Panc1 (cell line): ENCODE measurements around the gene ADCK2. TPM values are rescaled to one million over a fixed set of nuclear protein-coding genes. Genes with fewer than 3 reads are reported as not detected.
A peak's percentile ranks its signal among the peaks of the same experiment; 100 is the strongest.

Source experiments
- ATAC-seq: fragments of 200-7000 bp; cut with Tn5 transposase; 2 replicates; pipeline ENCODE4 v1.9.1; 2020; ENCODE audit warnings: mild to moderate bottlenecking, moderate library complexity
- BruUV-seq: library from RNA; stranded (reverse); fragments of 400-500 nt; replicated peaks from 2 replicates; lab custom pipeline; 2021; lab: Mats Ljungman, UMichigan
- CTCF ChIA-PET: fragments of 300-600 bp; sonication (Branson Sonifier 250); formaldehyde crosslinking; loops from one replicate; lab custom pipeline; 2022; ENCODE audit warnings: antibody characterized with exemption; lab: Charles Lee
- POLR2A ChIA-PET: fragments of 300-600 bp; sonication (Branson Sonifier 250); formaldehyde crosslinking; loops from one replicate; lab custom pipeline; 2022; ENCODE audit warnings: antibody characterized with exemption; lab: Charles Lee
- DNase-seq: peaks from one replicate; pipeline ENCODE4 v3.0.0-alpha.2; 2010; ENCODE audit warnings: low read depth, low spot score
- H3K27ac ChIP-seq: 2 replicates; pipeline ENCODE4 v1.5.1; 2011; ENCODE audit warnings: mild to moderate bottlenecking, low read length, inconsistent platforms
- H3K27me3 ChIP-seq: fragments of 200-500 bp; sonication (Bioruptor generic); 2 replicates; pipeline ENCODE4 v1.6.0; 2014; ENCODE audit warnings: low read length, inconsistent platforms; ENCODE audit not compliant: control insufficient read depth, insufficient read depth
- H3K36me3 ChIP-seq: fragments of 200-500 bp; sonication (Bioruptor generic); 2 replicates; pipeline ENCODE4 v1.5.1; 2014; ENCODE audit warnings: inconsistent platforms, mild to moderate bottlenecking, low read length, moderate library complexity; ENCODE audit not compliant: control insufficient read depth, insufficient read depth
- H3K4me1 ChIP-seq: 2 replicates; pipeline ENCODE4 v1.5.1; 2011; ENCODE audit warnings: inconsistent platforms, mild to moderate bottlenecking, low read length, moderate library complexity; ENCODE audit not compliant: control insufficient read depth, insufficient read depth
- H3K4me3 ChIP-seq, 2 experiments: 2 replicates each; pipeline ENCODE4 v1.5.1; 2011 to 2012; ENCODE audit warnings: low read depth in 2 of 2, low read length in 2 of 2, mild to moderate bottlenecking in 2 of 2, inconsistent platforms in 1 of 2, moderate library complexity in 1 of 2
- H3K9me3 ChIP-seq: fragments of 200-500 bp; sonication (Bioruptor generic); 2 replicates; pipeline ENCODE4 v1.5.1; 2014; ENCODE audit warnings: low read depth, mild to moderate bottlenecking, inconsistent platforms, low read length, moderate library complexity; ENCODE audit not compliant: control insufficient read depth, insufficient read depth
- CTCF ChIP-seq: fragments of 450-650 bp; IDR thresholded peaks from 2 replicates; pipeline ENCODE4 v1.5.1; 2017; ENCODE audit warnings: mild to moderate bottlenecking
- POLR2AphosphoS5 ChIP-seq: IDR thresholded peaks from 2 replicates; pipeline ENCODE4 v1.6.1; 2012; ENCODE audit warnings: mild to moderate bottlenecking, low read depth, low read length, moderate library complexity
- SIN3A ChIP-seq: IDR thresholded peaks from 2 replicates; pipeline ENCODE4 v1.6.1; 2012; ENCODE audit warnings: low read depth, mild to moderate bottlenecking, low read length, moderate library complexity, borderline replicate concordance; ENCODE audit not compliant: insufficient read depth
- TCF7L2 ChIP-seq: IDR thresholded peaks from 2 replicates; pipeline ENCODE4 v1.6.1; 2011; ENCODE audit warnings: mild to moderate bottlenecking, low read depth, low read length, inconsistent platforms
- in situ Hi-C: cut with HindIII; loops from 2 replicates; pipeline ENCODE4 v1.10.0; 2016; ENCODE audit warnings: low sequenced_read_pairs, low pct_unique_long_range_greater_than_20kb
- intact Hi-C: fragments of 100-400 bp; cut with micrococcal nuclease; formaldehyde crosslinking; loops from one replicate; pipeline ENCODE4 v1.10.0; 2022; ENCODE audit not compliant: unreplicated experiment
- total RNA-seq: library from RNA; stranded (reverse); gene quantifications from one replicate; pipeline ENCODE4 v1.2.1, GENCODE V29; 2021; ENCODE audit not compliant: unreplicated experiment
- TF ChIP-seq, protein P1 (sequence below), 2 experiments: IDR thresholded peaks; 2 replicates each; pipeline ENCODE4 v1.6.1; 2011 to 2012; ENCODE audit warnings: low read depth in 2 of 2, control low read depth in 1 of 2, low read length in 1 of 2, mild to moderate bottlenecking in 1 of 2, moderate library complexity in 1 of 2; ENCODE audit not compliant: insufficient read depth in 1 of 2

ADCK2 gene
- total RNA-seq, 1 experiment from 2014 or later: 21.6 TPM

- H3K4me3 ChIP-seq: peak overlapping the region in 1 of 2 experiments; percentile 26; a peak in 2 of 4 replicates
- BruUV-seq: no TSS peak
- no peaks in the 10 kb centered on the region for H3K9me3 ChIP-seq
- TF ChIP-seq POLR2AphosphoS5: no peak
- no peak for TF ChIP-seq SIN3A
- no peak for TF ChIP-seq CTCF
- no peak for TF ChIP-seq TCF7L2
- TF ChIP-seq, protein P1, sequence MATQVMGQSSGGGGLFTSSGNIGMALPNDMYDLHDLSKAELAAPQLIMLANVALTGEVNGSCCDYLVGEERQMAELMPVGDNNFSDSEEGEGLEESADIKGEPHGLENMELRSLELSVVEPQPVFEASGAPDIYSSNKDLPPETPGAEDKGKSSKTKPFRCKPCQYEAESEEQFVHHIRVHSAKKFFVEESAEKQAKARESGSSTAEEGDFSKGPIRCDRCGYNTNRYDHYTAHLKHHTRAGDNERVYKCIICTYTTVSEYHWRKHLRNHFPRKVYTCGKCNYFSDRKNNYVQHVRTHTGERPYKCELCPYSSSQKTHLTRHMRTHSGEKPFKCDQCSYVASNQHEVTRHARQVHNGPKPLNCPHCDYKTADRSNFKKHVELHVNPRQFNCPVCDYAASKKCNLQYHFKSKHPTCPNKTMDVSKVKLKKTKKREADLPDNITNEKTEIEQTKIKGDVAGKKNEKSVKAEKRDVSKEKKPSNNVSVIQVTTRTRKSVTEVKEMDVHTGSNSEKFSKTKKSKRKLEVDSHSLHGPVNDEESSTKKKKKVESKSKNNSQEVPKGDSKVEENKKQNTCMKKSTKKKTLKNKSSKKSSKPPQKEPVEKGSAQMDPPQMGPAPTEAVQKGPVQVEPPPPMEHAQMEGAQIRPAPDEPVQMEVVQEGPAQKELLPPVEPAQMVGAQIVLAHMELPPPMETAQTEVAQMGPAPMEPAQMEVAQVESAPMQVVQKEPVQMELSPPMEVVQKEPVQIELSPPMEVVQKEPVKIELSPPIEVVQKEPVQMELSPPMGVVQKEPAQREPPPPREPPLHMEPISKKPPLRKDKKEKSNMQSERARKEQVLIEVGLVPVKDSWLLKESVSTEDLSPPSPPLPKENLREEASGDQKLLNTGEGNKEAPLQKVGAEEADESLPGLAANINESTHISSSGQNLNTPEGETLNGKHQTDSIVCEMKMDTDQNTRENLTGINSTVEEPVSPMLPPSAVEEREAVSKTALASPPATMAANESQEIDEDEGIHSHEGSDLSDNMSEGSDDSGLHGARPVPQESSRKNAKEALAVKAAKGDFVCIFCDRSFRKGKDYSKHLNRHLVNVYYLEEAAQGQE (IDR thresholded peaks at IDR 0.05; ENCODE audit: insufficient read depth in 1 of 2, low read depth in 2 of 2, low read length in 1 of 2): no peak
- in situ Hi-C loops (no loop called here), intact Hi-C loops (no loop called here)
- ATAC-seq: no peak
- H3K27me3 ChIP-seq: no peaks in the 10 kb centered on the region; the same call in 1 of the 2 replicates
- H3K36me3 ChIP-seq: no peaks in the 10 kb centered on the region
- H3K27ac ChIP-seq: no peak overlapping the region
- ChIA-PET CTCF (no interaction called here), POLR2A (no interaction called here)
- no peaks in the 10 kb centered on the region for H3K4me1 ChIP-seq
- DNase-seq: no peak
These were observed 15.9 kb upstream of the ADCK2 start for GRCh38 chr7:140656548-140657515.

DNA sequence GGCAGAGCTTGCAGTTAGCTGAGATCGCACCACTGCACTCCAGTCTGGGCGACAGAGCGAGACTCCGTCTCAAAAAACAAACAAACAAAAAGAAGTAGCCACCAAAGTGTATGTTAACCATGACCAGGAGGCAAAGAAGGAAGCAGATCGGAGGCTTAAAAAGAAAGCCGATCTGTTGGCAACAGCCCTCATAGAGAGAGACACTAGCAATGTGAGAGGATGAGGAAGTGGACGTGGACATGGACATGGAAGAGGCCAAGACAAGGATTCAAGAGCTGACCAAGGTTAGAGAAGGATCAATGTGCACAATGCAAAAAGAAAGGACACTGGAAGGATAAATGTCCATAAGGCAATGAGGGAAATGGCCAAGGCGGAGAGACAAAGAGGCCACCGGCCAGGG lies 14.9 kb upstream of the ADCK2 start:
- intact Hi-C loops: no loop called here
- CTCF ChIA-PET: no interaction called here

More for the DNA sequence above, 14.9 kb upstream of the ADCK2 start:
- DNase-seq (no peak), ATAC-seq (no peak)
- no TSS peak for BruUV-seq
- H3K4me1 ChIP-seq: no peaks in the 10 kb centered on the region
- TF ChIP-seq CTCF: no peak
- TF ChIP-seq, protein P1 (IDR thresholded peaks at IDR 0.05; ENCODE audit: insufficient read depth in 1 of 2, low read depth in 2 of 2, low read length in 1 of 2): no peak
- no peak for TF ChIP-seq SIN3A
- H3K4me3 ChIP-seq: no peak overlapping the region
- no peaks in the 10 kb centered on the region; the same call in 1 of the 2 replicates for H3K27me3 ChIP-seq
- POLR2A ChIA-PET: no interaction called here
- H3K9me3 ChIP-seq: no peaks in the 10 kb centered on the region
- no peak overlapping the region for H3K27ac ChIP-seq
- no peaks in the 10 kb centered on the region for H3K36me3 ChIP-seq
- in situ Hi-C loops: no loop called here
